Lung microvascular endothelial cell (primary cell): ENCODE data around the gene ANKRD33. TPM values are rescaled to one million over a fixed set of nuclear protein-coding genes. Genes with fewer than 3 reads are reported as not detected.

Source experiments
- total RNA-seq: library from RNA; depleted of rRNA; stranded (reverse); fragments of >200 nt; gene quantifications from 2 replicates; pipeline ENCODE4 v1.2.1, GENCODE V29; 2014

ANKRD33 gene
- total RNA-seq, 1 donor from 2014 or later = not detected

Other genes starting within 250 kb of the ANKRD33 start
- gene FIGNL2, start 39.4 kb upstream of the ANKRD33 start, total RNA-seq = 0.44 and 0.79 TPM in 2 replicates
- gene ACVRL1, start 19.4 kb downstream of the ANKRD33 start, total RNA-seq = 293 and 393 TPM in 2 replicates
- 8.5 and 15.1 TPM in 2 replicates for gene ACVR1B, start 63.6 kb downstream of the ANKRD33 start, total RNA-seq
- 17.9 and 26.4 TPM in 2 replicates for gene TAMALIN, start 118.8 kb downstream of the ANKRD33 start, total RNA-seq
- gene NR4A1, start 163.3 kb downstream of the ANKRD33 start, total RNA-seq = 0.65 and 2.0 TPM in 2 replicates
- 41.8 and 66.5 TPM in 2 replicates for gene ATG101, start 181.9 kb downstream of the ANKRD33 start, total RNA-seq
- under 0.01 TPM in 1 of 2 replicates, not detected in the other for gene SMIM41, start 191.6 kb downstream of the ANKRD33 start, total RNA-seq